Cardiac muscle cell (in vitro differentiated cells and primary cell): Measurements from ENCODE around the gene ARHGEF12. TPM values are rescaled to one million over a fixed set of nuclear protein-coding genes. Genes with fewer than 3 reads are reported as not detected.

Source experiments
- DNase-seq, 2 donors: peaks; one replicate each; pipeline versions ENCODE4 v3.0.0 to v3.0.0-alpha.2; 2010 to 2017; ENCODE audit warnings: low read depth in 1 of 2, low spot score in 1 of 2
- H3K27ac ChIP-seq: fragments of 200-600 bp; sonication (generic); 2 replicates; pipeline ENCODE4 v1.5.1; 2016
- H3K27me3 ChIP-seq: fragments of 200-600 bp; sonication (generic); 2 replicates; pipeline ENCODE4 v1.6.0; 2016; ENCODE audit warnings: control low read depth
- H3K36me3 ChIP-seq: fragments of 200-600 bp; sonication (generic); 2 replicates; pipeline ENCODE4 v1.5.1; 2016; ENCODE audit warnings: control low read depth
- H3K4me1 ChIP-seq: fragments of 200-600 bp; sonication (generic); 2 replicates; pipeline ENCODE4 v1.8.1; 2017; ENCODE audit warnings: low read depth, mild to moderate bottlenecking, mixed run types
- H3K4me3 ChIP-seq: fragments of 200-600 bp; sonication (generic); 2 replicates; pipeline ENCODE4 v1.5.1; 2016; ENCODE audit warnings: mild to moderate bottlenecking
- H3K9me3 ChIP-seq: fragments of 200-600 bp; sonication (generic); 2 replicates; pipeline ENCODE4 v1.5.1; 2017; ENCODE audit warnings: low read depth, mild to moderate bottlenecking, control low read depth
- CTCF ChIP-seq: IDR thresholded peaks from 2 replicates; pipeline ENCODE4 v1.5.1; 2012; ENCODE audit warnings: low read depth, mild to moderate bottlenecking, low read length
- polyA plus RNA-seq: library from polyadenylated mRNA; unstranded; fragments of >200 nt; fragmentation: Nextera tagmentation; extraction: Ambion mirVana; gene quantifications from 2 replicates; pipeline ENCODE4 v1.2.1, GENCODE V29; 2016
- total RNA-seq: library from RNA; depleted of rRNA; stranded (reverse); fragments of >200 nt; gene quantifications from 2 replicates; pipeline ENCODE4 v1.2.3, GENCODE V29; 2016

Gene ARHGEF12
- total and polyA plus RNA-seq, 2 experiments from 2014 or later = 21.7 to 43.4 TPM

- H3K36me3 ChIP-seq = peaks cover 11% of the 10 kb centered on the region
- no peak for DNase-seq
- H3K27me3 ChIP-seq = no peaks in the 10 kb centered on the region
- TF ChIP-seq CTCF = no peak
- no peak overlapping the region for H3K4me3 ChIP-seq
- H3K27ac ChIP-seq = no peak overlapping the region
- no peaks in the 10 kb centered on the region for H3K9me3 ChIP-seq
- H3K4me1 ChIP-seq = peaks cover 20% of the 10 kb centered on the region
These were observed 1.9 kb upstream of the ARHGEF12 start for GRCh38 chr11:120334332-120334731.

- peak overlapping the region; percentile 91 for H3K27ac ChIP-seq
- peak; percentile 64 for TF ChIP-seq CTCF
These were observed 1.2 kb upstream of the ARHGEF12 start for GRCh38 chr11:120334894-120335462.

DNA sequence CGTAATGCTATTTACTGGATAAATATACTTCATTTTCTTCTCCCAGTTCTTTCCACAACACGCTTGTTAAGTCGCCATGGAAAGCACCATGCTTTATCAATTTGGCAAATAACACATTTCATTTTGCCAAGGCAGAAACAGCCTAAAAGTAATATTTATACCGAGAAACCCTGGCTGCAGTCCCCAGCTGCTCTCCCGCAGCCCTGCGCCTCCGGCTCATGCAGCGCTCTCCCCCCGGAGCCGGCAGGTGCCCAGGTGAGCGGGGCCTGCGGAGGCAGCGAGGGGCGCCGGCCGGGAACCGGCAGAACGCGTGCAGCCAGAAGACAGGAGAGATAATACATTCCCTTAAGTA is 681 bp upstream of the ARHGEF12 start:
- Histone ChIP-seq H3K9me3 (no peaks in the 10 kb centered on the region), H3K4me1 (peaks cover 32% of the 10 kb centered on the region), H3K36me3 (peaks cover 6% of the 10 kb centered on the region), H3K27ac (peak overlapping the region; percentile 91), H3K4me3 (peak overlapping the region; percentile 75), H3K27me3 (no peaks in the 10 kb centered on the region)
- peak in 1 of 2 donors; percentile 41 for DNase-seq
- no peak for TF ChIP-seq CTCF

More at GRCh38 chr11:120334894-120335462, 1.2 kb upstream of the ARHGEF12 start:
- Histone ChIP-seq H3K27me3 (no peaks in the 10 kb centered on the region), H3K4me1 (peaks cover 27% of the 10 kb centered on the region), H3K4me3 (peak overlapping the region; percentile 75), H3K36me3 (peaks cover 11% of the 10 kb centered on the region), H3K9me3 (no peaks in the 10 kb centered on the region)
- peak; percentile 69 to 90 for DNase-seq

- no peaks in the 10 kb centered on the region for H3K36me3 ChIP-seq
- H3K4me1 ChIP-seq = peaks cover 34% of the 10 kb centered on the region
- no peak for TF ChIP-seq CTCF
- peak overlapping the region; percentile 75 for H3K4me3 ChIP-seq
- peak in 1 of 2 donors; percentile 56 for DNase-seq
- no peaks in the 10 kb centered on the region for H3K9me3 ChIP-seq
- no peaks in the 10 kb centered on the region for H3K27me3 ChIP-seq
- H3K27ac ChIP-seq = peak overlapping the region; percentile 91
These were observed 585 bp downstream of the ARHGEF12 start for GRCh38 chr11:120336641-120337354.

GRCh38 chr11:120337355-120338106 is 1.3 kb downstream of the ARHGEF12 start:
- no peak for TF ChIP-seq CTCF
- H3K9me3 ChIP-seq = no peaks in the 10 kb centered on the region
- peaks cover 41% of the 10 kb centered on the region for H3K4me1 ChIP-seq
- H3K27me3 ChIP-seq = no peaks in the 10 kb centered on the region
- no peaks in the 10 kb centered on the region for H3K36me3 ChIP-seq
- H3K27ac ChIP-seq = peak overlapping the region; percentile 91
- H3K4me3 ChIP-seq = peak overlapping the region; percentile 75
- peak; percentile 34 to 59 for DNase-seq
